ENCODE results near the gene LXN. TPM values are rescaled to one million over a fixed set of nuclear protein-coding genes. Genes with fewer than 3 reads are reported as not detected.
"Not testable (repeated sequence)": the region's sequence is repeated elsewhere in the genome, so short reads cannot be mapped to it uniquely, and the experiment has no call there.

The LXN gene, protein sequence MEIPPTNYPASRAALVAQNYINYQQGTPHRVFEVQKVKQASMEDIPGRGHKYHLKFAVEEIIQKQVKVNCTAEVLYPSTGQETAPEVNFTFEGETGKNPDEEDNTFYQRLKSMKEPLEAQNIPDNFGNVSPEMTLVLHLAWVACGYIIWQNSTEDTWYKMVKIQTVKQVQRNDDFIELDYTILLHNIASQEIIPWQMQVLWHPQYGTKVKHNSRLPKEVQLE
- 36.7 and 46.4 TPM in 2 replicates for total RNA-seq

GRCh38 chr3:158672215-158673176 is at the start of gene LXN:
LXN (minus strand) TSS chr3:158672648; CDS start chr3:158672478, 170 bp downstream.
- DNase-seq (ENCODE audit: low read depth in 2 of 2) = peak; percentile 80 to 92

DNA sequence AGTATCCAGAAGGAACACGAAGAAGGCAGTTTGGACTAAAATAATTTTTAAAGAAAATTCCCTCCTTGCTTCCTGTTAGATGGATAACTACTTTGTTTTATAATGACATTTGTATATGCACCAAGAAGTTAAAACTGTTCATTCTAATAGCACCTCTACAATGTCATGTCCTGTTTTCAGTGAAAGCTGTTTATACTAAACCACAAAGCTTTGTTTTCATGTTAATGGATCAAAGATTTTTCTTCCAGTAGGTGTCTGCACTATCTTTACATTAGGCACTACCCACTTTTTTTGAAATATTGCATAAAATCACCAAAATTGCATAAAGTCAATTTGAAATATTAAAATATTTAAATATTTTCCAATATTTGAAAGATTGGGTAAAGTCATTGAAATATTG is 49.7 kb upstream of the LXN start:
- DNase-seq (ENCODE audit: low read depth in 2 of 2) = no peak

GRCh38 chr3:158718490-158719170 is 46.2 kb upstream of the LXN start:
- DNase-seq (ENCODE audit: low read depth in 2 of 2) = peak; percentile 66 to 89

GRCh38 chr3:158717576-158717975 is 45.1 kb upstream of the LXN start:
- no peak for DNase-seq (ENCODE audit: low read depth in 2 of 2)

GRCh38 chr3:158713094-158713499 is 40.6 kb upstream of the LXN start:
- DNase-seq (ENCODE audit: low read depth in 2 of 2) = peak; percentile 85 to 90

GRCh38 chr3:158712443-158712842 is 40.0 kb upstream of the LXN start:
- DNase-seq (ENCODE audit: low read depth in 2 of 2) = no peak

- peak in 1 of 2 donors; percentile 80 for DNase-seq (ENCODE audit: low read depth in 2 of 2)
Measured at GRCh38 chr3:158711886-158712285, 39.4 kb upstream of the LXN start.

- no peak for DNase-seq (ENCODE audit: low read depth in 2 of 2)
Measured at GRCh38 chr3:158710601-158711000, 38.2 kb upstream of the LXN start.

- DNase-seq (ENCODE audit: low read depth in 2 of 2) = peak in 1 of 2 donors; percentile 88
Measured at GRCh38 chr3:158709666-158710083, 37.2 kb upstream of the LXN start.

DNA sequence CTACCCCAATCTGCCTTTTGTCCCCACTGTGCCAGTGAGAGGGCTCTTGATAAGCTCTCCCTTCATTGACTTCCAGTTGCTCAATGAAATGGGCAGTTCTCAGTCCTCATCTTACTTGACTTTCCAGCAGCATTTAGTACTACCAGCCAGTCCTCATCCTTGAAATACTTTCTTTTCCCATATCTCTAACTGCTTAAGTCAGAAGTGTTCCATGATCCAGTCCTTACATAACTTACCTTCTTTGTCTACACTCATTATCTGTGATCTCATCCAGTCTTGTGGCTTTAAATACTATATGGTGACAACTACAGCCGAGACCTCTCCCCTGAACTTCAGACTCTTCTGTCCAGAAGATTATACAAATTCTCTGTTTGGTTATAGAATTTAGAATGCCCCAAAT is 31.1 kb upstream of the LXN start:
- DNase-seq (ENCODE audit: low read depth in 2 of 2) = no peak

- peak; percentile 74 to 80 for DNase-seq (ENCODE audit: low read depth in 2 of 2)
Measured at GRCh38 chr3:158702815-158703481, 30.5 kb upstream of the LXN start.

DNA sequence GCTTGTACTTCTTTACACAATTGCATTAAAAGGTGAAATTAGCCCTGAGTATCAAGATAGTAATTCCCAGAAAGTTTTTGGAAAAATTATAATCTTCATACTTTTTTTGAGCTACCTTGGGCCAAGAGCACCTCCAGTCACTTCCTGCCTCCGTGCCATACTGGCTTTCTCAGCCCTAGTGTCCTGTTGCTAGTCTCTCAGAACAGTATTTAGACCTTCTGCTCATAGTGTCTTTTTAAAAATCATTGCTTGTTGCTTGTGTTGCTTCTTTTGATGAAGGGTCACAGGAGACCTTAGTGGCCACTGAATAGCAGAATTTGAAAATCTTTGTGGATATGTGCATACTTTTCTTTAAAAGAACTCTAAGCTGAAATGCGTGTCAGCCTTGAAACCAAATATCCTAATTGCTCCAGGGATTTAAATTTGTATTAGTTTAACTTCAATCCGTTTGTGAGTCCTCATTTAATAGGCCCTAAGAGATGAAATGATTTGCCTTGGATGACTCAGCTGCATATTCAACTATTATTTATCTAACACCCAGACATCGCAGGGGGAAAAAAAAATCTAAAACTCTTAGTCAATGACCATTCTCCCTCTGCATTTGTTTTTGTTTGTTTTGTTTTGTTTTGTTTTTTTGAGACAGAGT is 29.1 kb upstream of the LXN start:
- DNase-seq (ENCODE audit: low read depth in 2 of 2) = peak in 1 of 2 donors; percentile 59

- DNase-seq (ENCODE audit: low read depth in 2 of 2) = peak; percentile 39 to 79
Measured at GRCh38 chr3:158700559-158700958, 28.1 kb upstream of the LXN start.

DNA sequence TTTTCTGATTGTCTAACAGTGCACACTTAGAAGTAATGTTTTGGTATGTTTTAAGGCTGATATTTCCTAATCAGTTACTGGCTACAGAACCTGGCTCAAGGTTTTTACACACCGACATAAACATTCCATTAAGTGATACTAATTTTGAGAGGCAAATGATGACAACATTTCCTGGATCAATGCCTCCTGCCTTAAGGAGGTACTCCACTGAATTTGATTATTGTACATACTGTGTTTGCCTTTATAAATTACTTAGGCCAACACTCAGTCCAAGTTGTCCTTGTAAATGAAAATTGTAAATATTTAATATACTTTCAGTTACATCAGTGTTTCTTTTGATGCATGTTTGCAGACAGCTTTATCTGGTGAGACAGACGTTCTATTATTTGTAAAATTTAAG is 24.2 kb upstream of the LXN start:
- peak in 1 of 2 donors; percentile 32 for DNase-seq (ENCODE audit: low read depth in 2 of 2)

DNA sequence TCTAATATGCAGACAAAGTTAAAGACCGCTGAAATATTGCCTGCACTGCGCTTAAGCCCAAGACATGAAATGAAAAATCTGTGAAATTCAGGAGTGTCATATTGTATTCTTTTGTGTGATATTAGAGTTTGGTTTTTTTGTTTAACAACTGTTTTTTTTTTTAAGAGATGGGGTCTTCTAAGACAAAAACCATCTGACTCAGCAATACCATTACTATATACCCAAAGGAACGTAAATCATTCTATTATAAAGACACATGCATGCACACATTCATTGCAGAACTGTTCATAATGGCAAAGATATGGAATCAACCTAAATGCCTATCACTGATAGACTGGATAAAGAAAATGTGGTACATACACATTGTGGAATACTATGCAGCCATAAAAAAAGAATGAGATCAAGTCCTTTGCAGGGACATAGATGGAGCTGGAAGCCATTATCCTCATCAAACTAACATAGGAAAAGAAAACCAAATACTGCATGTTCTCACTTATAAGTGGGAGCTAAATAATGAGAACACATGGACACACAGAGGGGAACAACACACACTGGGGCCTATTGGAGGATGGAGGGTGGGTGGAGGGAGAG is 21.5 kb upstream of the LXN start:
- not testable (repeated sequence) for DNase-seq (ENCODE audit: low read depth in 2 of 2)

DNA sequence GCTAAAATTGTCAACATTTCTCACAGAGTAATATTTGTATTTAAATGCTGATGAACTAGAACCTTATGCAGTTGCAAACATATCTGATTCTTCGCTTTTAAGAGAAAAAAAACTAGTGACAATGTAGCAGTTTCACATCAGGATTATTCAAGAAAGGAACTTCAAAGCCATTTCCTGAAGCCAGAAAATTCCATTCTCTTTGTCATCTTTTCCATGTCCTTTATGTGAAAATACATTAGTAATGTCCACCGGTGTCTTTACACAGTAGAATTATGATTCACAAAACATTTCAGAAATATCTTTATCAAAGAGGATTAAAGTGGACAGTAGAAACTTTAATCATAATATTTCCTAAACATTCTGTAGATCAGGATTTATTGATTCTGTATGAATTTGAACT is 12.7 kb upstream of the LXN start:
- peak; percentile 68 to 91 for DNase-seq (ENCODE audit: low read depth in 2 of 2)

DNA sequence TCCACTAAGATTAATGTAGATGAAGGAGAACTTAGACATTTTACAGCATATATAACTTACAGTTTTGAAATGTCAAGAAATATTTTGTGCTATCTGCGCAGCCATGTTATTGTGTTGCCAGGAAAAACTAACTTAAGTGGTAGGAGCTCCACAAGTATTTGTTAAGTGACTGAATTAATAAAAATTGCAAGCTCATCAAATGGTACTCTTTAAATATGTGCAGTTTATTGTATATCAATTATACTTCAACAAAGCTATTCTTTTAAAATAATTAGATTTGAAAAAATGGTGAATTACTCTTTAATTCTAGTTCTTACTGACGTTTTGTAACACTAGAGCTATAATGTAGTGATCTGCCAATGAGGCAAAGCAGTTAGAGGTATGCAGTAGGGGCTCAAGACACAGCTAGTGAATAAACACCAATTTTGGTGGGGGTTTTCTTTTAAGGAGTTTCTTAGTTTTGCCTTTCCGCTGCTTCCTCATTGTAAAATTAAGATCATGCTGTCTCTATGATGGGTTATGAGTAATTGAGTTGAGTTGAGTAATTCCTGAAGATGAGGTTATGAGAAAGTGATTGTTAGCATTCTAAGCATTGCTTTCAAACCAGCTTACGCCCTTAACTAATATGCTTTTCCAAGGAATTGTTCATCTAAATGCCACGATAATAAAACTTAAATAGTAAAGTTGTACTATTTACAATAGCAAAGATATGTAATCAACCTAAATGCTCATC is 10.9 kb upstream of the LXN start:
- DNase-seq (ENCODE audit: low read depth in 2 of 2) = peak in 1 of 2 donors; percentile 19

DNA sequence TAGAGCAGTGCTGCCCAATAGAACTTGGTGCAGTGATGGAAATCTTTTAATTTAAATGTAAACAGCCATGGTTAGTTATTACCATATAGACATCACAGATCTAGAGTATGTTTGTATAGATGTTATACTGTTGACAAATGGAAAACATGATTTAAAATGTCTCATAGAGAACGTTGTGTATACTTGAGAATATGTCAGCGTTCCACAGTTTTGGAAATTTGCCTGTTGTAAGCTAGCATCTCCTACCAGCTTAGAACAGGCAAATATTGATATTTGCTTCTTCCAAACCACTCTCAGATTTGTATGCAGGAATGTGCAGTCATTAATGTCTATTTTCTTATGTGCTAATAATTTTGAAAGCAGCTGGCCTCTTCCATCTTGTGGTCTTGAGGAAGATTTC is 8.4 kb upstream of the LXN start:
- DNase-seq (ENCODE audit: low read depth in 2 of 2) = no peak

DNA sequence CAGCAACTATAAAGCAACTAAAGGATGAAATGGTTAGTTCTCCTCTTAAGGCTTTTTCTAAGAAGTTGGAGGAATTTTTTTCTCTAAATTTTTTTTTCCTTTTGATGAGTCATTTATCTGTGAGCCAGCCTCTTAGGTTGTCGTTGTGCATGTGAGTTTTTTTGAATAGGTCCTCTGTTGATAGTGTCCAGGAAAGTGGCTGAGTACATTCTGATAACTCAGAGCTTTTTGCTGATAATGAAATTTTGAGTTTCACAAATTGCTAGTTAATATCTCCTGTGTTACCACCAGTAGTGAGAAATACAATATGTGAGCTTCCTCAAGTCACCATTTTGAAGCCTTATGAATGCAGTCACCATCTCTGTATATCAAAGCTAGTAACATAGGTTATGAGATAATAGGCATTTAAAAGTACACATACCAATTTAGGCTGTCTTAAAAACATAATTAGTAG is 7.1 kb upstream of the LXN start:
- peak in 1 of 2 donors; percentile 52 for DNase-seq (ENCODE audit: low read depth in 2 of 2)

DNA sequence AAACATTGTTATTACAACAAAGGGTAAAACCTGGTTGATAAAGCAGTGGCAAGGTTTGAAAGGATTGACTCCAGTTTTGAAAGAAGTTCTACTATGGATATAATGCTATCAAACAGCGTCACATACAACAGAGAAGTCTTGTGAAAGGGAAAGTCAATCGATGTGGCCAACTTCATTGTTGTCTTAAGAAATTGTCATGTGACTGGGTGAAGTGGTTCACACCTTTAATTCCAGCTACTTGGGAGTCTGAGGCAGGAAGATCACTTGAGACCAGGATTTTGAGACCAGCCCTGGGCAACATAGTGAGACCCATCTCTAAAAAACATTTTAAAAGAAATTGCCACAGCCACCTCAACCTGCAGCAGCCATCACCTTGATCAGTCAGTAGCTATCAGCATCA is 6.2 kb upstream of the LXN start:
- no peak for DNase-seq (ENCODE audit: low read depth in 2 of 2)
